Measurements from ENCODE around the gene KCNH5. TPM values are rescaled to one million over a fixed set of nuclear protein-coding genes. Genes with fewer than 3 reads are reported as not detected.

The KCNH5 gene
- total RNA-seq, 1 experiment from 2014 or later, result 1.4 TPM

DNA sequence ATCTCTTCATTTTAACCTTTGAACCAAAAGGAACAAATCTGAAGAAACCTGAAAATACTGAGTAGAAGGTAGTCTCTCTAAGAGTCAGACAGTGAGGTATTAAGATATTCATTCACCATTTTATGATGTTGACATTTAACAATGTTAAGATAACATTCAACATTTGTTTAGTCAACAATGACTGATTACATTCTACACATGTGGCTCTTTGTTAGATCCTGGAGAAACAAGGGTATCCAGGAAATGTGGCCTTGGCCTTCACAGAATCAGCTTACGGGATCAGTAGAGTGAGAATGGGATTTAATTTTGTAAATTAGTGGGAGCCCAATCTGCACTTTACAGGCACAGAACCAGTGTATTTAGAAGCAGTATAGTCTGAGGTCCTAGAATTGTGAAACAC, 355.5 kb downstream of the KCNH5 start (continued):
- TF ChIP-seq NFYB (CRISPR knock-in tag; conservative IDR thresholded peaks at IDR 0.05; ENCODE audit: low read depth), result no peak
- TF ChIP-seq, protein P1, sequence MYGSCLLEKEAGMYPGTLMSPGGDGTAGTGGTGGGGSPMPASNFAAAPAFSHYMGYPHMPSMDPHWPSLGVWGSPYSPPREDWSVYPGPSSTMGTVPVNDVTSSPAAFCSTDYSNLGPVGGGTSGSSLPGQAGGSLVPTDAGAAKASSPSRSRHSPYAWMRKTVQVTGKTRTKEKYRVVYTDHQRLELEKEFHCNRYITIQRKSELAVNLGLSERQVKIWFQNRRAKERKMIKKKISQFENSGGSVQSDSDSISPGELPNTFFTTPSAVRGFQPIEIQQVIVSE (CRISPR knock-in tag; IDR thresholded peaks at IDR 0.05; ENCODE audit: borderline replicate concordance), result no peak
- no peak for TF ChIP-seq NR1H2 (CRISPR knock-in tag; IDR thresholded peaks at IDR 0.05)
- TF ChIP-seq SMAD3 (CRISPR knock-in tag; IDR thresholded peaks at IDR 0.05; ENCODE audit: borderline replicate concordance), result no peak
- no peak for TF ChIP-seq NFATC4 (CRISPR knock-in tag; IDR thresholded peaks at IDR 0.05)
- TF ChIP-seq, protein P2, sequence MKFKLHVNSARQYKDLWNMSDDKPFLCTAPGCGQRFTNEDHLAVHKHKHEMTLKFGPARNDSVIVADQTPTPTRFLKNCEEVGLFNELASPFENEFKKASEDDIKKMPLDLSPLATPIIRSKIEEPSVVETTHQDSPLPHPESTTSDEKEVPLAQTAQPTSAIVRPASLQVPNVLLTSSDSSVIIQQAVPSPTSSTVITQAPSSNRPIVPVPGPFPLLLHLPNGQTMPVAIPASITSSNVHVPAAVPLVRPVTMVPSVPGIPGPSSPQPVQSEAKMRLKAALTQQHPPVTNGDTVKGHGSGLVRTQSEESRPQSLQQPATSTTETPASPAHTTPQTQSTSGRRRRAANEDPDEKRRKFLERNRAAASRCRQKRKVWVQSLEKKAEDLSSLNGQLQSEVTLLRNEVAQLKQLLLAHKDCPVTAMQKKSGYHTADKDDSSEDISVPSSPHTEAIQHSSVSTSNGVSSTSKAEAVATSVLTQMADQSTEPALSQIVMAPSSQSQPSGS (CRISPR knock-in tag; IDR thresholded peaks at IDR 0.05; ENCODE audit: borderline replicate concordance, low read depth), result no peak
- no peak for TF ChIP-seq EMX1 (CRISPR knock-in tag; IDR thresholded peaks at IDR 0.05)
- no peak for TF ChIP-seq NFE2L1 (CRISPR knock-in tag; IDR thresholded peaks at IDR 0.05)

DNA sequence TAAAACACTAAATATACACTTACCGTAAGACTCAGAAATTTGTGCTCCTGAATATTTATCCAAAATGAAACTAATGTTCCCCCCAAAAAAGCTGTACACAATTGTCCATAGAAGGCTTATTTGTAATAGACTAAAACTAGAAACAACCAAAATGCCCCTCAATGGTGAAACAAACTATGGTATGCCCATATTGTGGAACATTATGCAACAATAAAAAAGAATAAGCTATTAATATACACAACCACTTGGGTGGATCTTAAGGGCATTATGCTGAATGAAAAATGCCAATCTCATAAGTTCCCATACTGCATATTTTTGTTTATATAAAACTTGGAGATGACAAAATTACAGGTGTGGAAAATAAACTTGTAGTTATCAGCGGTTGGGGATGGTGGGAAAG, 357.4 kb downstream of the KCNH5 start:
- DNase-seq (ENCODE audit: low spot score) (no peak), ATAC-seq (no peak)
- H3K27me3 Mint-ChIP-seq (ENCODE audit: low read depth), result no peaks in the 10 kb centered on the region
- CTCF ChIA-PET, result no interaction called here
- peaks cover 31% of the 10 kb centered on the region for H3K9me3 Mint-ChIP-seq
- no peak overlapping the region for H3K4me3 Mint-ChIP-seq
- TF ChIP-seq ZNF317 (CRISPR knock-in tag; IDR thresholded peaks at IDR 0.05; ENCODE audit: borderline replicate concordance, low read depth) (no peak), GTF2I (CRISPR knock-in tag; conservative IDR thresholded peaks at IDR 0.05) (peak; percentile 70; the same call in 1 of the 2 replicates)
- no peak overlapping the region for H3K27ac Mint-ChIP-seq
- POLR2A ChIA-PET, result no interaction called here
- peaks cover 17% of the 10 kb centered on the region for H3K4me1 Mint-ChIP-seq
- H3K36me3 Mint-ChIP-seq, result peaks cover 22% of the 10 kb centered on the region

DNA sequence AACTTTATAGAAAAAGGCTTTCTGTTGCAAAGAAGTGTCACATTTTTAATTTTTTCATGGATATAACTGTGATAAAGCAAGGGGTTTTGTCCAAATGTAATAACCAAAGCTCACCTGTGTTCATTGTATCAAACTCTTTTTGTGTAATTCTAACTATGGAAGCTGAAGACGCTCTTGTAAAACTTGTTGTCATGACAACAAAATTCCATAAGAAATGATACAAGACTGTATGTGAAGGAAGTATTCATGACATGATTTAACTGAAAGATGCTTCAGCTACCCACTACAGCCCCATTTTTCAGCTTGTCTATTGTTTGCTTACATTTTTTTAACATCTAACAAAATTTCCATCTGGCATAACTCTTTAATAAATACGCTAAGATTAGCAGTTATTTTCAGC, 360.9 kb downstream of the KCNH5 start:
- ChIA-PET POLR2A (no interaction called here), CTCF (no interaction called here)
- Mint-ChIP-seq H3K27me3 (ENCODE audit: low read depth) (no peaks in the 10 kb centered on the region), H3K4me1 (peaks cover 15% of the 10 kb centered on the region), H3K36me3 (peaks cover 20% of the 10 kb centered on the region), H3K9me3 (peaks cover 29% of the 10 kb centered on the region), H3K27ac (no peak overlapping the region), H3K4me3 (no peak overlapping the region)
- TF ChIP-seq, protein P3, sequence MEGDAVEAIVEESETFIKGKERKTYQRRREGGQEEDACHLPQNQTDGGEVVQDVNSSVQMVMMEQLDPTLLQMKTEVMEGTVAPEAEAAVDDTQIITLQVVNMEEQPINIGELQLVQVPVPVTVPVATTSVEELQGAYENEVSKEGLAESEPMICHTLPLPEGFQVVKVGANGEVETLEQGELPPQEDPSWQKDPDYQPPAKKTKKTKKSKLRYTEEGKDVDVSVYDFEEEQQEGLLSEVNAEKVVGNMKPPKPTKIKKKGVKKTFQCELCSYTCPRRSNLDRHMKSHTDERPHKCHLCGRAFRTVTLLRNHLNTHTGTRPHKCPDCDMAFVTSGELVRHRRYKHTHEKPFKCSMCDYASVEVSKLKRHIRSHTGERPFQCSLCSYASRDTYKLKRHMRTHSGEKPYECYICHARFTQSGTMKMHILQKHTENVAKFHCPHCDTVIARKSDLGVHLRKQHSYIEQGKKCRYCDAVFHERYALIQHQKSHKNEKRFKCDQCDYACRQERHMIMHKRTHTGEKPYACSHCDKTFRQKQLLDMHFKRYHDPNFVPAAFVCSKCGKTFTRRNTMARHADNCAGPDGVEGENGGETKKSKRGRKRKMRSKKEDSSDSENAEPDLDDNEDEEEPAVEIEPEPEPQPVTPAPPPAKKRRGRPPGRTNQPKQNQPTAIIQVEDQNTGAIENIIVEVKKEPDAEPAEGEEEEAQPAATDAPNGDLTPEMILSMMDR (IDR thresholded peaks at IDR 0.05), result no peak
- TF ChIP-seq IRF2 (CRISPR knock-in tag; IDR thresholded peaks at IDR 0.05; ENCODE audit: borderline replicate concordance, low read depth) (no peak), NFE2L1 (CRISPR knock-in tag; IDR thresholded peaks at IDR 0.05) (no peak), PRRX2 (CRISPR knock-in tag; IDR thresholded peaks at IDR 0.05) (no peak), NFATC4 (CRISPR knock-in tag; IDR thresholded peaks at IDR 0.05) (no peak), CREB1 (CRISPR knock-in tag; IDR thresholded peaks at IDR 0.05) (no peak), KAT7 (CRISPR knock-in tag; IDR thresholded peaks at IDR 0.05; ENCODE audit: borderline replicate concordance) (no peak)
- TF ChIP-seq, protein P4, sequence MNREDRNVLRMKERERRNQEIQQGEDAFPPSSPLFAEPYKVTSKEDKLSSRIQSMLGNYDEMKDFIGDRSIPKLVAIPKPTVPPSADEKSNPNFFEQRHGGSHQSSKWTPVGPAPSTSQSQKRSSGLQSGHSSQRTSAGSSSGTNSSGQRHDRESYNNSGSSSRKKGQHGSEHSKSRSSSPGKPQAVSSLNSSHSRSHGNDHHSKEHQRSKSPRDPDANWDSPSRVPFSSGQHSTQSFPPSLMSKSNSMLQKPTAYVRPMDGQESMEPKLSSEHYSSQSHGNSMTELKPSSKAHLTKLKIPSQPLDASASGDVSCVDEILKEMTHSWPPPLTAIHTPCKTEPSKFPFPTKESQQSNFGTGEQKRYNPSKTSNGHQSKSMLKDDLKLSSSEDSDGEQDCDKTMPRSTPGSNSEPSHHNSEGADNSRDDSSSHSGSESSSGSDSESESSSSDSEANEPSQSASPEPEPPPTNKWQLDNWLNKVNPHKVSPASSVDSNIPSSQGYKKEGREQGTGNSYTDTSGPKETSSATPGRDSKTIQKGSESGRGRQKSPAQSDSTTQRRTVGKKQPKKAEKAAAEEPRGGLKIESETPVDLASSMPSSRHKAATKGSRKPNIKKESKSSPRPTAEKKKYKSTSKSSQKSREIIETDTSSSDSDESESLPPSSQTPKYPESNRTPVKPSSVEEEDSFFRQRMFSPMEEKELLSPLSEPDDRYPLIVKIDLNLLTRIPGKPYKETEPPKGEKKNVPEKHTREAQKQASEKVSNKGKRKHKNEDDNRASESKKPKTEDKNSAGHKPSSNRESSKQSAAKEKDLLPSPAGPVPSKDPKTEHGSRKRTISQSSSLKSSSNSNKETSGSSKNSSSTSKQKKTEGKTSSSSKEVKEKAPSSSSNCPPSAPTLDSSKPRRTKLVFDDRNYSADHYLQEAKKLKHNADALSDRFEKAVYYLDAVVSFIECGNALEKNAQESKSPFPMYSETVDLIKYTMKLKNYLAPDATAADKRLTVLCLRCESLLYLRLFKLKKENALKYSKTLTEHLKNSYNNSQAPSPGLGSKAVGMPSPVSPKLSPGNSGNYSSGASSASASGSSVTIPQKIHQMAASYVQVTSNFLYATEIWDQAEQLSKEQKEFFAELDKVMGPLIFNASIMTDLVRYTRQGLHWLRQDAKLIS (CRISPR knock-in tag; IDR thresholded peaks at IDR 0.05; ENCODE audit: borderline replicate concordance), result no peak
- TF ChIP-seq, protein P5, sequence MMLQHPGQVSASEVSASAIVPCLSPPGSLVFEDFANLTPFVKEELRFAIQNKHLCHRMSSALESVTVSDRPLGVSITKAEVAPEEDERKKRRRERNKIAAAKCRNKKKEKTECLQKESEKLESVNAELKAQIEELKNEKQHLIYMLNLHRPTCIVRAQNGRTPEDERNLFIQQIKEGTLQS (CRISPR knock-in tag; conservative IDR thresholded peaks at IDR 0.05), result no peak
- TF ChIP-seq, protein P6, sequence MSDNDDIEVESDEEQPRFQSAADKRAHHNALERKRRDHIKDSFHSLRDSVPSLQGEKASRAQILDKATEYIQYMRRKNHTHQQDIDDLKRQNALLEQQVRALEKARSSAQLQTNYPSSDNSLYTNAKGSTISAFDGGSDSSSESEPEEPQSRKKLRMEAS (CRISPR knock-in tag; IDR thresholded peaks at IDR 0.05), result no peak
- TF ChIP-seq, protein P7, sequence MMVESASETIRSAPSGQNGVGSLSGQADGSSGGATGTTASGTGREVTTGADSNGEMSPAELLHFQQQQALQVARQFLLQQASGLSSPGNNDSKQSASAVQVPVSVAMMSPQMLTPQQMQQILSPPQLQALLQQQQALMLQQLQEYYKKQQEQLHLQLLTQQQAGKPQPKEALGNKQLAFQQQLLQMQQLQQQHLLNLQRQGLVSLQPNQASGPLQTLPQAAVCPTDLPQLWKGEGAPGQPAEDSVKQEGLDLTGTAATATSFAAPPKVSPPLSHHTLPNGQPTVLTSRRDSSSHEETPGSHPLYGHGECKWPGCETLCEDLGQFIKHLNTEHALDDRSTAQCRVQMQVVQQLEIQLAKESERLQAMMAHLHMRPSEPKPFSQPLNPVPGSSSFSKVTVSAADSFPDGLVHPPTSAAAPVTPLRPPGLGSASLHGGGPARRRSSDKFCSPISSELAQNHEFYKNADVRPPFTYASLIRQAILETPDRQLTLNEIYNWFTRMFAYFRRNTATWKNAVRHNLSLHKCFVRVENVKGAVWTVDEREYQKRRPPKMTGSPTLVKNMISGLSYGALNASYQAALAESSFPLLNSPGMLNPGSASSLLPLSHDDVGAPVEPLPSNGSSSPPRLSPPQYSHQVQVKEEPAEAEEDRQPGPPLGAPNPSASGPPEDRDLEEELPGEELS (CRISPR knock-in tag; IDR thresholded peaks at IDR 0.05), result no peak
- no peak for ATAC-seq
- no peak for DNase-seq (ENCODE audit: low spot score)
